Kidney (tissue), 14 donors: ENCODE results near the gene TMEM41B. TPM values are rescaled to one million over a fixed set of nuclear protein-coding genes. Genes with fewer than 3 reads are reported as not detected.

Experiments used
- DNase-seq, 5 donors: peaks; one replicate each; pipeline ENCODE4 v3.0.0-alpha.2; 2013 to 2020
- FAIRE-seq: peaks from 2 replicates; lab custom pipeline; 2012; peaks lifted over from hg19 to GRCh38; lab: Jason Lieb, UNC
- H3K27ac ChIP-seq, 2 donors: one replicate each; pipeline ENCODE4 v1.7.0; 2013; ENCODE audit warnings: low read depth in 2 of 2, low read length in 2 of 2, inconsistent platforms in 1 of 2
- H3K27me3 ChIP-seq: one replicate; pipeline ENCODE4 v1.7.1; 2013; ENCODE audit warnings: low read length, inconsistent platforms; ENCODE audit not compliant: control insufficient read depth, insufficient read depth
- H3K36me3 ChIP-seq, 3 donors: one replicate each; pipeline versions ENCODE4 v1.7.0 to v1.7.1; 2013; ENCODE audit warnings: low read length in 3 of 3, control low read depth in 1 of 3, inconsistent platforms in 1 of 3; ENCODE audit not compliant: insufficient read depth in 3 of 3, control insufficient read depth in 2 of 3
- H3K4me1 ChIP-seq, 3 donors: one replicate each; pipeline versions ENCODE4 v1.7.0 to v1.7.1; 2013; ENCODE audit warnings: low read length in 3 of 3, inconsistent platforms in 1 of 3, low read depth in 1 of 3; ENCODE audit not compliant: control insufficient read depth in 2 of 3, insufficient read depth in 2 of 3
- H3K4me3 ChIP-seq, 3 donors: one replicate each; pipeline versions ENCODE4 v1.7.0 to v1.8.1; 2013; ENCODE audit warnings: low read length in 3 of 3, control low read depth in 1 of 3, inconsistent platforms in 1 of 3
- H3K9ac ChIP-seq, 3 donors: one replicate each; pipeline versions ENCODE4 v1.7.0 to v1.7.1; 2013; ENCODE audit warnings: low read length in 3 of 3, control low read depth in 1 of 3, inconsistent platforms in 1 of 3
- H3K9me3 ChIP-seq, 3 donors: one replicate each; pipeline versions ENCODE4 v1.7.0 to v1.7.1; 2013; ENCODE audit warnings: low read length in 3 of 3, control low read depth in 1 of 3, inconsistent platforms in 1 of 3; ENCODE audit not compliant: control insufficient read depth in 2 of 3, insufficient read depth in 1 of 3
- CTCF ChIP-seq: IDR thresholded peaks from 3 replicates; pipeline ENCODE4 v1.5.1; 2012; ENCODE audit warnings: mild to moderate bottlenecking, moderate library complexity, borderline replicate concordance; ENCODE audit not compliant: insufficient read depth; ENCODE audit errors: extremely low read depth
- intact Hi-C: fragments of 100-400 bp; cut with DNase I; formaldehyde crosslinking; loops from one replicate; pipeline ENCODE4 v1.11.1; 2022
- polyA plus RNA-seq: library from polyadenylated mRNA; stranded (reverse); fragments of 350-450 nt; fragmentation: Illumina TruSeq; extraction: RNeasy Lipid Tissue Mini Kit (QIAGEN cat#74804); gene quantifications from one replicate; pipeline ENCODE4 v1.2.3, GENCODE V29; 2014; ENCODE audit warnings: low read depth, low replicate concordance; ENCODE audit not compliant: insufficient read depth
- total RNA-seq: library from RNA; stranded (reverse); fragmentation: NEBNext Ultra II Directional; extraction: Animal tissue kit (Norgen Biotek cat#: 25700); gene quantifications from one replicate; pipeline ENCODE4 v1.2.1, GENCODE V29; 2021
- donor health status: control.
- donor health status: control.
- donor health status: control.
- donor health status: control.
- donor health status: control.
- donor health status: DM: yes; HTN: yes; CAD: no.
- donor health status: Normal renal cell carcinoma (clear cell type).

The TMEM41B gene
- total and polyA plus RNA-seq, 2 donors from 2014 or later = 20.5 to 32.4 TPM

GRCh38 chr11:9232482-9232881 lies 81.9 kb downstream of the TMEM41B start:
- DNase-seq (no peak), FAIRE-seq (no peak)
- H3K36me3 ChIP-seq = no peaks in the 10 kb centered on the region
- no peak overlapping the region for H3K9ac ChIP-seq
- H3K4me3 ChIP-seq = no peak overlapping the region
- no peak overlapping the region for H3K27ac ChIP-seq
- peaks cover 0 to 5% (median 4%) of the 10 kb centered on the region in 3 donors for H3K4me1 ChIP-seq
- intact Hi-C loops = no loop called here
- H3K9me3 ChIP-seq = no peaks in the 10 kb centered on the region
- H3K27me3 ChIP-seq = no peaks in the 10 kb centered on the region
- no peak for TF ChIP-seq CTCF

GRCh38 chr11:9231848-9232177 lies 82.6 kb downstream of the TMEM41B start:
- H3K4me3 ChIP-seq = peak overlapping the region in 2 of 3 donors; percentile 7 to 23
- TF ChIP-seq CTCF = no peak
- H3K36me3 ChIP-seq = no peaks in the 10 kb centered on the region
- peak in 2 of 5 donors; percentile 55 to 82 for DNase-seq
- H3K27ac ChIP-seq = no peak overlapping the region
- H3K4me1 ChIP-seq = peaks cover 0 to 5% (median 4%) of the 10 kb centered on the region in 3 donors
- no peaks in the 10 kb centered on the region for H3K9me3 ChIP-seq
- FAIRE-seq = no peak
- intact Hi-C loops = no loop called here
- no peak overlapping the region for H3K9ac ChIP-seq
- no peaks in the 10 kb centered on the region for H3K27me3 ChIP-seq

Other genes with a start within 250 kb of the TMEM41B start
- gene SCUBE2, start 223.0 kb downstream of the TMEM41B start, total RNA-seq = 3.5 TPM
- 0.65 TPM for gene SCUBE2, start 223.0 kb downstream of the TMEM41B start, polyA plus RNA-seq
- 53.9 TPM for gene DENND5A, start 49.2 kb downstream of the TMEM41B start, total RNA-seq
- 32.4 TPM for gene DENND5A, start 49.2 kb downstream of the TMEM41B start, polyA plus RNA-seq
- gene IPO7, start 70.1 kb upstream of the TMEM41B start, total RNA-seq = 109 TPM
- 20.6 TPM for gene IPO7, start 70.1 kb upstream of the TMEM41B start, polyA plus RNA-seq
- 30.3 TPM for gene ZNF143, start 146.4 kb upstream of the TMEM41B start, total RNA-seq
- 8.6 TPM for gene ZNF143, start 146.4 kb upstream of the TMEM41B start, polyA plus RNA-seq